K562 (cell line): ENCODE measurements around the gene UBA52. TPM values are rescaled to one million over a fixed set of nuclear protein-coding genes. Genes with fewer than 3 reads are reported as not detected.

ENCODE experiments used
- ATAC-seq: fragments of 200-7000 bp; cut with Tn5 transposase; 3 replicates; pipeline ENCODE4 v1.9.1; 2020; ENCODE audit warnings: moderate library complexity
- BruUV-seq: library from RNA; stranded (reverse); fragments of 400-500 nt; replicated peaks from 2 replicates; lab custom pipeline; 2021; lab: Mats Ljungman, UMichigan
- CTCF ChIA-PET: fragments of 300-600 bp; formaldehyde crosslinking; extraction: SDS; loops from one replicate; lab custom pipeline; 2021; ENCODE audit warnings: low intra/inter-chr PET ratio; lab: Yijun Ruan, JAX
- POLR2A ChIA-PET: fragments of 300-600, 350-650 bp; sonication (Branson Sonifier 250); formaldehyde crosslinking; extraction: SDS; loops from one replicate; lab custom pipeline; 2021; ENCODE audit warnings: antibody characterized with exemption, inconsistent platforms; lab: Yijun Ruan, JAX
- DNase-seq, 4 experiments: peaks; one replicate each; pipeline versions ENCODE4 v3.0.0 to v3.0.0-alpha.2; 2011 to 2018; ENCODE audit warnings: low spot score in 3 of 4, mixed read lengths in 3 of 4; ENCODE audit errors: extremely low read depth in 1 of 4
- FAIRE-seq: peaks from 2 replicates; lab custom pipeline; 2011; peaks lifted over from hg19 to GRCh38; lab: Jason Lieb, UNC
- H2AFZ ChIP-seq: 2 replicates; pipeline ENCODE4 v1.6.0; 2011; ENCODE audit warnings: low read depth, low read length, control low read depth, inconsistent platforms
- H3K27ac ChIP-seq: fragments of 200-600 bp; 3 replicates; pipeline ENCODE4 v1.8.0; 2011; ENCODE audit warnings: low read depth, mild to moderate bottlenecking, control low read depth, inconsistent platforms, low read length, moderate library complexity, mixed read lengths; ENCODE audit errors: extremely low read depth
- H3K27me3 ChIP-seq, 2 experiments: fragments of 300-600 bp in 1 of 2; 2 replicates in 1 of 2; 3 replicates in 1 of 2; pipeline versions ENCODE4 v1.6.0 to v1.8.0; 2011; ENCODE audit warnings: inconsistent platforms in 2 of 2, low read length in 2 of 2, mild to moderate bottlenecking in 1 of 2, mixed read lengths in 1 of 2, moderate library complexity in 1 of 2; ENCODE audit not compliant: control insufficient read depth in 2 of 2, insufficient read depth in 2 of 2
- H3K36me3 ChIP-seq: fragments of 300-600 bp; 3 replicates; pipeline ENCODE4 v1.8.0; 2011; ENCODE audit warnings: mild to moderate bottlenecking, low read length, inconsistent platforms; ENCODE audit not compliant: control insufficient read depth, insufficient read depth
- H3K4me1 ChIP-seq, 2 experiments: fragments of 200-600 bp in 1 of 2; replicated peaks in 1 of 2; 2 replicates in 1 of 2; 3 replicates in 1 of 2; pipeline versions ENCODE4 v1.5.1 to v1.8.0; 2011; ENCODE audit warnings: inconsistent platforms in 2 of 2, low read length in 2 of 2, mild to moderate bottlenecking in 1 of 2, mixed read lengths in 1 of 2, moderate library complexity in 1 of 2; ENCODE audit not compliant: control insufficient read depth in 2 of 2, insufficient read depth in 2 of 2
- H3K4me2 ChIP-seq: 2 replicates; pipeline ENCODE4 v1.6.1; 2011; ENCODE audit warnings: low read length, control low read depth, inconsistent platforms, mixed read lengths; ENCODE audit not compliant: insufficient read depth
- H3K4me3 ChIP-seq: fragments of 200-600 bp; sonication (generic), shearing (Covaris generic); 2 replicates; pipeline ENCODE4 v1.5.1; 2016; ENCODE audit warnings: control low read depth, inconsistent platforms
- H3K79me2 ChIP-seq: fragments of 200-600 bp; 3 replicates; pipeline ENCODE4 v1.8.0; 2011; ENCODE audit warnings: low read length, inconsistent platforms; ENCODE audit not compliant: control insufficient read depth, insufficient read depth
- H3K9ac ChIP-seq, 2 experiments: 2 replicates each; pipeline versions ENCODE4 v1.6.0 to v1.6.1; 2011; ENCODE audit warnings: low read depth in 2 of 2, low read length in 2 of 2, control low read depth in 1 of 2, inconsistent platforms in 1 of 2, mild to moderate bottlenecking in 1 of 2, mixed read lengths in 1 of 2; ENCODE audit not compliant: insufficient read depth in 1 of 2
- H3K9me1 ChIP-seq: one replicate; pipeline ENCODE4 v1.6.0; 2011; ENCODE audit warnings: inconsistent platforms, mild to moderate bottlenecking, low read length, moderate library complexity; ENCODE audit not compliant: control insufficient read depth, insufficient read depth
- H3K9me3 ChIP-seq: replicated peaks from 2 replicates; pipeline ENCODE4 v1.5.1; 2011; ENCODE audit warnings: low read depth, low read length, inconsistent platforms; ENCODE audit not compliant: control insufficient read depth, insufficient read depth
- H4K20me1 ChIP-seq: replicated peaks from 2 replicates; pipeline ENCODE4 v1.6.1; 2011; ENCODE audit warnings: low read length, inconsistent platforms, mixed read lengths; ENCODE audit not compliant: control insufficient read depth, insufficient read depth
- ELF1 ChIP-seq: fragments of 200-800 bp; sonication (Bioruptor generic); IDR thresholded peaks from 2 replicates; pipeline ENCODE4 v1.6.1; 2016; ENCODE audit warnings: missing genetic modification characterization, missing compliant biosample characterization
- HMGN3 ChIP-seq: IDR thresholded peaks from 2 replicates; pipeline ENCODE4 v1.6.1; 2011; ENCODE audit warnings: borderline replicate concordance, low read depth, mild to moderate bottlenecking, mixed read lengths, low read length; ENCODE audit not compliant: insufficient read length; ENCODE audit errors: extremely low read depth
- LARP7 ChIP-seq: fragments of 450-650 bp; IDR thresholded peaks from 2 replicates; pipeline ENCODE4 v1.6.1; 2016
- MTA3 ChIP-seq: fragments of 450-650 bp; formaldehyde crosslinking; IDR thresholded peaks from 2 replicates; pipeline ENCODE4 v1.6.1; 2017; ENCODE audit warnings: mild to moderate bottlenecking, borderline replicate concordance
- NR2F6 ChIP-seq: fragments of 450-650 bp; formaldehyde crosslinking; IDR thresholded peaks from 2 replicates; pipeline ENCODE4 v1.4.0; 2020; ENCODE audit warnings: mild to moderate bottlenecking
- NRF1 ChIP-seq, 2 experiments: fragments of 450-650 bp; IDR thresholded peaks in 1 of 2; conservative IDR thresholded peaks in 1 of 2; 2 replicates each; pipeline ENCODE4 v1.6.1; 2014; ENCODE audit warnings: mild to moderate bottlenecking in 2 of 2
- SETDB1 ChIP-seq: IDR thresholded peaks from one replicate; pipeline ENCODE4 v1.6.1; 2012; ENCODE audit warnings: low read length, control low read depth, inconsistent platforms
- ZBTB26 ChIP-seq: fragments of 450-650 bp; formaldehyde crosslinking; IDR thresholded peaks from 2 replicates; pipeline ENCODE4 v1.4.0; 2022; ENCODE audit warnings: missing genetic modification characterization
- WGBS: fragments of 100-300 bp; shearing (Covaris generic); methylation state at CpG from one replicate; pipeline ENCODE4 v1.1.6; 2016; ENCODE audit warnings: low coverage, mixed read lengths; ENCODE audit not compliant: insufficient coverage; ENCODE audit errors: missing lambda C conversion rate; 5-methylcytosine and 5-hydroxymethylcytosine counted together
- in situ Hi-C: fragments of 300-500 bp; cut with MboI; formaldehyde crosslinking; loops from 4 replicates; pipeline ENCODE4 v1.15.0; 2018; ENCODE audit warnings: inconsistent platforms, mixed read lengths
- intact Hi-C: fragments of 100-400 bp; cut with micrococcal nuclease; formaldehyde crosslinking; loops from 2 replicates; pipeline ENCODE4 v1.14.2; 2022
- polyA plus RNA-seq, 8 experiments: library from polyadenylated mRNA; depleted of rRNA in 4 of 8; stranded (reverse) in 5 of 8; unstranded in 3 of 8; fragments of >200 nt; fragmentation: Nextera tagmentation in 2 of 8; fragmentation: Illumina TruSeq in 1 of 8; extraction: Ambion mirVana in 2 of 8; extraction: Trizol in 1 of 8; gene quantifications; 2 replicates each; pipeline versions ENCODE4 v1.2.1 to v1.2.3, GENCODE V29; 2011 to 2014; ENCODE audit warnings: inconsistent platforms in 1 of 8, missing spikeins in 1 of 8
- total RNA-seq, 7 experiments: library from RNA; depleted of rRNA in 6 of 7; stranded (reverse); fragments of >200 nt in 6 of 7; fragmentation: Illumina TruSeq in 2 of 7; extraction: Trizol in 2 of 7; gene quantifications; 2 replicates each; pipeline versions ENCODE4 v1.2.1 to v1.2.3, GENCODE V29; 2011 to 2021; ENCODE audit warnings: low replicate concordance in 1 of 7
- TF ChIP-seq, protein P1 (sequence below): IDR thresholded peaks from 2 replicates; pipeline ENCODE4 v1.6.1; 2011; ENCODE audit warnings: borderline replicate concordance, low read depth, mild to moderate bottlenecking, moderate library complexity, low read length; ENCODE audit not compliant: insufficient read depth, poor library complexity, severe bottlenecking

The UBA52 gene
- total and polyA plus RNA-seq, 9 of the 15 experiments (the other 6 are each of a cell fraction or from before 2014, with no cell fraction given), result 1,110 to 2,751 (median 1,733) TPM

- 0 out of 2 replicates have a peak, but pooled peaks have one; percentile 4 for TF ChIP-seq LARP7
- TF ChIP-seq NR2F6, result no peak
These were observed 18.0 kb downstream of the UBA52 start (continued) for GRCh38 chr19:18589380-18590272.

DNA sequence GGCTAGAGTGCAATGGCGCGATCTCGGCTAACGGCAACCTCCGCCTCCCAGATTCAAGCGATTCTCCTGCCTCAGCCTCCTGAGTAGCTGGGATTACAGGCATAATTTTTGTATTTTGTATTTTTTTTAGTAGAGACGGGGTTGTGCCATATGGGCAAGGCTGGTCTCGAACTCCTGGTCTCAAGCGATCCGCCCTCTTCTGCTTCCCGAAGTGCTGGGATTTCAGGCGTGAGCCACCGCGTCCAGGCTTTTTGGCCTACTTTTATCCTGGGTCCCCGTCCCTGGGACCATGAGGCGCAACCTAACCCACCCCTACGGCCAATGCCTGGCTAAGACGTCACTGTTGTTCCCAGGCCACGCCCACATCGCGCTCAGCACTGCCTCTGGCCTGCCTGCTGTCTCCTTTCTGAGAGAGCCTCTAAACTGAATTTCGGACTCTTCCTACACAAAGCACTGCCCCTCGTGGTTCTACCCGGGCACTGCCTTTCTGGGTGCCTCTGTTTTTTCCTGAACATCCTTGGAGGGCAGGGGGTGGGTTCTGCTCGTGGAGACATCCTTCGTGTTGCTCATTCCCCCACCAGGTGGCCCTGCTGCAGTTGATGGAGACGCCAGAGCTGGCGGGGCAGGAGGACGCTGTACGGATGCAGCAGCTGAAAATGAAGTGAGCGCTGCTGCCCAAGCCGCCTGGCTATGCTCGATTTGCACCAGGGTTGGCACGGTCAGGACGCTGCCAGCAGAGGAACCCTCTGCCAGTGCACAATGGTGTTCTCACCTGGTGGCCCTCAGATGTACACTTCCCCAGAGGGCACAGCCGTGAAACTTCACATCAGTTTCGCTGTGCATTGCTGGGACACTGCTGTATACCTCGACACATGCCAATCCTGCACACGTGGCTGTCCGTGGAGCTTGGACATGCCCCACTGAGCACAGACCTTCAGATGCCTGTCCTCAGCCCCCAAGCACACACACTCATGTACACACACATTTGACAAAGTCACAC, 18.9 kb downstream of the UBA52 start:
- TSS peak; percentile 71 for BruUV-seq
- TF ChIP-seq SETDB1 (no peak), MTA3 (peak; percentile 57; the same call in 1 of the 2 replicates), NRF1 (conservative IDR thresholded peaks at IDR 0.05 in 1 of 2, IDR thresholded peaks at IDR 0.05 in 1 of 2) (peak; percentile 28 to 47; a peak in 3 of 4 replicates), ELF1 (no peak), ZBTB26 (no peak), HMGN3 (no peak)
- TF ChIP-seq, protein P1, sequence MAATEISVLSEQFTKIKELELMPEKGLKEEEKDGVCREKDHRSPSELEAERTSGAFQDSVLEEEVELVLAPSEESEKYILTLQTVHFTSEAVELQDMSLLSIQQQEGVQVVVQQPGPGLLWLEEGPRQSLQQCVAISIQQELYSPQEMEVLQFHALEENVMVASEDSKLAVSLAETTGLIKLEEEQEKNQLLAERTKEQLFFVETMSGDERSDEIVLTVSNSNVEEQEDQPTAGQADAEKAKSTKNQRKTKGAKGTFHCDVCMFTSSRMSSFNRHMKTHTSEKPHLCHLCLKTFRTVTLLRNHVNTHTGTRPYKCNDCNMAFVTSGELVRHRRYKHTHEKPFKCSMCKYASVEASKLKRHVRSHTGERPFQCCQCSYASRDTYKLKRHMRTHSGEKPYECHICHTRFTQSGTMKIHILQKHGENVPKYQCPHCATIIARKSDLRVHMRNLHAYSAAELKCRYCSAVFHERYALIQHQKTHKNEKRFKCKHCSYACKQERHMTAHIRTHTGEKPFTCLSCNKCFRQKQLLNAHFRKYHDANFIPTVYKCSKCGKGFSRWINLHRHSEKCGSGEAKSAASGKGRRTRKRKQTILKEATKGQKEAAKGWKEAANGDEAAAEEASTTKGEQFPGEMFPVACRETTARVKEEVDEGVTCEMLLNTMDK, result peak; percentile 49

More for the DNA sequence above, 18.9 kb downstream of the UBA52 start:
- CTCF ChIA-PET, result interaction anchor here (0.6 kb wide), 1 partner anchor 177 kb away, joined by 3 read pairs; no protein-coding TSS in a partner anchor
- H3K9me3 ChIP-seq, result no peaks in the 10 kb centered on the region
- ATAC-seq, result peak; percentile 70
- H3K4me3 ChIP-seq, result peak overlapping the region; percentile 71
- H3K9me1 ChIP-seq, result no peaks in the 10 kb centered on the region
- H3K4me2 ChIP-seq, result peak overlapping the region; percentile 89
- peak; percentile 96 for FAIRE-seq
- peak; percentile 70 to 94 (median 78) for DNase-seq
- H3K79me2 ChIP-seq, result peaks cover 24% of the 10 kb centered on the region
- intact Hi-C loops, result loop anchor here (1.0 to 10.0 kb wide), 5 partner anchors 33 to 254 kb away; partner anchors contain the start of genes KLHL26 and KXD1
- peaks cover 6% of the 10 kb centered on the region; the same call in 1 of the 2 replicates for H4K20me1 ChIP-seq
- in situ Hi-C loops, result no loop called here
- peak overlapping the region; percentile 79 for H2AFZ ChIP-seq
- POLR2A ChIA-PET, result interaction anchor here (0.7 to 5.4 kb wide), 7 partner anchors 9 to 257 kb away, joined by 3 to 39 read pairs (median 4); partner anchors contain the start of gene UBA52
- peaks cover 27 to 77% of the 10 kb centered on the region in 2 experiments for H3K4me1 ChIP-seq
- peaks cover 5% of the 10 kb centered on the region; the same call in 2 of the 3 replicates for H3K36me3 ChIP-seq
- peak overlapping the region; percentile 85 to 93 for H3K9ac ChIP-seq
- H3K27ac ChIP-seq, result peak overlapping the region; percentile 79
- 22% methylated on average over 37 of the region's 40 CpGs for WGBS
- no peaks in the 10 kb centered on the region for H3K27me3 ChIP-seq
